Fibroblast of the aortic adventitia (primary cell): ENCODE data around the gene ZSWIM3. TPM values are rescaled to one million over a fixed set of nuclear protein-coding genes. Genes with fewer than 3 reads are reported as not detected.

Experiments
- DNase-seq: peaks from one replicate; pipeline ENCODE4 v3.0.0-alpha.2; 2010; ENCODE audit warnings: low read depth
- H3K4me3 ChIP-seq: 2 replicates; pipeline ENCODE4 v1.5.1; 2011; ENCODE audit warnings: low read depth, mild to moderate bottlenecking, control low read depth, low read length, moderate library complexity
- total RNA-seq: library from RNA; depleted of rRNA; stranded (reverse); fragments of >200 nt; gene quantifications from 2 replicates; pipeline ENCODE4 v1.2.3, GENCODE V29; 2012; ENCODE audit warnings: low replicate concordance
- TF ChIP-seq, protein P1 (sequence below): IDR thresholded peaks from 2 replicates; pipeline ENCODE4 v1.5.1; 2011; ENCODE audit warnings: mild to moderate bottlenecking, low read length, control low read depth, inconsistent platforms; ENCODE audit not compliant: insufficient read depth

The ZSWIM3 gene
- total RNA-seq, 1 donor, result 4.3 TPM

GRCh38 chr20:45816951-45817350 lies 40.5 kb upstream of the ZSWIM3 start:
- TF ChIP-seq, protein P1, sequence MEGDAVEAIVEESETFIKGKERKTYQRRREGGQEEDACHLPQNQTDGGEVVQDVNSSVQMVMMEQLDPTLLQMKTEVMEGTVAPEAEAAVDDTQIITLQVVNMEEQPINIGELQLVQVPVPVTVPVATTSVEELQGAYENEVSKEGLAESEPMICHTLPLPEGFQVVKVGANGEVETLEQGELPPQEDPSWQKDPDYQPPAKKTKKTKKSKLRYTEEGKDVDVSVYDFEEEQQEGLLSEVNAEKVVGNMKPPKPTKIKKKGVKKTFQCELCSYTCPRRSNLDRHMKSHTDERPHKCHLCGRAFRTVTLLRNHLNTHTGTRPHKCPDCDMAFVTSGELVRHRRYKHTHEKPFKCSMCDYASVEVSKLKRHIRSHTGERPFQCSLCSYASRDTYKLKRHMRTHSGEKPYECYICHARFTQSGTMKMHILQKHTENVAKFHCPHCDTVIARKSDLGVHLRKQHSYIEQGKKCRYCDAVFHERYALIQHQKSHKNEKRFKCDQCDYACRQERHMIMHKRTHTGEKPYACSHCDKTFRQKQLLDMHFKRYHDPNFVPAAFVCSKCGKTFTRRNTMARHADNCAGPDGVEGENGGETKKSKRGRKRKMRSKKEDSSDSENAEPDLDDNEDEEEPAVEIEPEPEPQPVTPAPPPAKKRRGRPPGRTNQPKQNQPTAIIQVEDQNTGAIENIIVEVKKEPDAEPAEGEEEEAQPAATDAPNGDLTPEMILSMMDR, result no peak
- no peak for DNase-seq
- H3K4me3 ChIP-seq, result no peak overlapping the region

DNA sequence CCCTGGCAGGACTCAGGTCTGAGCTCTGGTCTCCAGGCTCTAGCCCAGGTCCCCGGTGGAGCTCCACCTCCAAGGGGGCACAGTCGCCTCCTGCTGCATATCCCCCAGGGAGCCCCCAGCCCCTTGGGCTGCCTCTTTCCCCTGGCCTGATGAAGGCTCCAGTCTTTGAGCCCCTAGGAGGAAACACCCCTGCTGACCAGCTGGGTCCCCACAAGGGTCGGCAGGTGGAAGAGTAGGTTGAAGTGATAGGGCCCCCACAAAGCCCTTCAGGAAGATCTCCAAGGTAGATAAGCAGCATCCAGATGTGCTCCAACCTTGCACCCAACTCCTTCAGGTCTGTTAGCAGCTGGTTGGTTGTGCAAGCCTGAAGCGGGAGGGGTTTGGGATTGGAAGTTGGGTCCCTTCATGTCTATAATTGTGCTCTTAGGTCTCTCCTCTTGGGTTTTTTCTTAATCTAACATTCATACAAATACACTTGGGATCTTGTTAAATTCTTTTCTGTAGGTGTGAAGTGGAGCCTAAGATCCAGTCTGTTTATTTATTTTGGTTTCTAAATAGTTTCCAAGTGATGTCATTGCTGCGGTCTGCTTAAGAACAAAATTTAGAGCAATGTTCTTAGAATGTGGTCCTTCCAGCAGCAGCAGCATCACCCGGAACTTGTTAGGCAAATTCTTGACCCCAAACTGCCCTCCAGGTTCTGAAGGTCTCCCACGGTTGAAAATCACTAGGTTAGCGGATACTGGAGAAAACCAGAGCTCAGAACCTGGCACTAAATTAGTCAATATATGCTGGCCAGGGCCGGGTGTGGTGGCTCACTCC lies 39.8 kb upstream of the ZSWIM3 start:
- DNase-seq, result peak; percentile 63
- no peak overlapping the region for H3K4me3 ChIP-seq
- TF ChIP-seq, protein P1, result no peak

DNA sequence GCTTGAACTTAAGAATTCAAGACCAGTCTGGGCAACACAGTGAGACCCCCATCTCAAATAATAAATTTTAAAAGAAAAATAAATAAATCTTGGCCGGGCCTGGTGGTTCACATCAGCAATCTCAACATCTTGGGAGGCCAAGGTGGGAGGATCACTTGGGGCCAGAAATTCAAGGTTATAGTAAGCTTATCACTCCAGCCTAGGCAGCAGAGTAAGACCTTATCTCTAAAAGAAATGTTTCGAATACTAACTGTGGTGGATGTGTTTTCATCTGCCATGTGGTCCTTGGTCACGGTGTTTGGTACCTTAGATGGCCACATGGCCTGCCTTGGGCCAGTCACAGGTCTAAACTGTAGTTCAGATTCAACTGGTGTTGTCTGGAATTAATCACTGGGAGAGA lies 39.2 kb upstream of the ZSWIM3 start:
- TF ChIP-seq, protein P1, result no peak
- no peak for DNase-seq
- H3K4me3 ChIP-seq, result no peak overlapping the region

GRCh38 chr20:45819466-45819865 lies 37.9 kb upstream of the ZSWIM3 start:
- DNase-seq, result no peak
- TF ChIP-seq, protein P1, result no peak
- H3K4me3 ChIP-seq, result no peak overlapping the region

DNA sequence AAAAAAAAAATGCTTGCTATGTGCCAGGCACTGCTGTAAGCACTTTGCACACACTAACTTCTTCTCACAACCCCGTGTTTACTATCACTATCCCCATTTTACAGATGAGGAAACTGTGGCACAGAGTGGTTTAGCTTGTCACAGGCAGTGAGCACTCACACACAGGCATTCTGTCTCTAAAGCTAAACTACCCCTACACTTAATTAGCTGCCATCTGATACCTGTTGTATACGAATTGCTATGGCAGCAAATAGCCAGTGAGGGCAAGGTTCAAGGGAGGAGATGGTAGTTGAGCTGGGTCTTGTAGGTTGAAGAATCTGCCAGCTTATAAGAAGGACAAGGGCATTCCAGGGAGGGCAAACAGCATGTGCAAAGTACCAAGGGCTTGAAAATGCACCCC lies 35.5 kb upstream of the ZSWIM3 start:
- TF ChIP-seq, protein P1, result no peak
- no peak for DNase-seq
- no peak overlapping the region for H3K4me3 ChIP-seq

DNA sequence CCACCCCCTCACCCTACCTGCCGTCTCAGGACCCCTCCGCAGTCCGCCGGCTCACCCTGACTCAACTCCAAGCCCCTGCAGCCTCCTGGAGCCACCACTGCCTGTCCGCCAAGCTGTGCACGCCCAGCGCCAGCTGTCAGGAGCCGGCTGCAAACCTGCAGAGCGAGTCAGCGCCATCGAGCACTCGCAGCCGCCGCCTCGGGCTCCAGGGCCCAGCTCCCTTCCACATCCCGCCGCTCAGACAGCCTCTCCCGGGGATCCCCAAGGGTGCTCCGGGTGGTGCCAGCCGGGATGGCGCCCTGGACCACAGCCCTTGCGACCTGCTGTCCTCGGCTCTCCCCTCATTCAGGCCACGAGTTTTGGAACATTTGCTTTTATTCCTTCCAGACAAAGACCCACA lies 34.6 kb upstream of the ZSWIM3 start:
- TF ChIP-seq, protein P1, result no peak
- DNase-seq, result no peak
- no peak overlapping the region for H3K4me3 ChIP-seq
